Caki2 (cell line): Measurements from ENCODE around the gene ARHGAP1. TPM values are rescaled to one million over a fixed set of nuclear protein-coding genes. Genes with fewer than 3 reads are reported as not detected.

Source experiments
- DNase-seq: peaks from one replicate; pipeline ENCODE4 v3.0.0-alpha.2; 2015; ENCODE audit warnings: low read depth
- in situ Hi-C: cut with HindIII; loops from 2 replicates; pipeline ENCODE4 v1.10.0; 2016; ENCODE audit warnings: low sequenced_read_pairs, low pct_unique_long_range_greater_than_20kb, mixed read lengths
- total RNA-seq: library from RNA; depleted of rRNA; stranded (reverse); fragments of >200 nt; shearing (Covaris generic); gene quantifications from 2 replicates; pipeline ENCODE4 v1.2.3, GENCODE V29; 2014; ENCODE audit warnings: low replicate concordance

ARHGAP1 gene
- total RNA-seq, 1 experiment from 2014 or later, result 9.4 TPM

DNA sequence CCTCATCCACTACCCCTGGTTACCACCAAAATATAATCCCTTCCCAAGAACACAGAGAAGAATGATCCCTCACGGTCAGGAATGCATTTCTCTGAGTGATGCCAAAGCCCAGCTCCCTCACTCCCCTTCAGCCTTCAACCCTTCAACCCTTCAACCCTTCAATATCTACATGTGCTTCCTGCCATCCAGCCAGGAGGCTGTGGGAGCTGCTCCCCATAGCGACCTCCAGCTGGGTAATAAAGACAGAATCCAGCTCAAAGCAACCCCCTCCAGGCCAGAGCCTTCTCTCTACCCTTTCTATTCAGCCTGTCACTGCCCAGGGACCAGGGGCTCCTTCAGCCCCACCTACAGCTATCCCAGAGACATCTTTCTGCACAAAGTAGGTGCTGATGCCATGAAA is 2.7 kb downstream of the ARHGAP1 start:
- no peak for DNase-seq
- in situ Hi-C loops, result no loop called here

DNA sequence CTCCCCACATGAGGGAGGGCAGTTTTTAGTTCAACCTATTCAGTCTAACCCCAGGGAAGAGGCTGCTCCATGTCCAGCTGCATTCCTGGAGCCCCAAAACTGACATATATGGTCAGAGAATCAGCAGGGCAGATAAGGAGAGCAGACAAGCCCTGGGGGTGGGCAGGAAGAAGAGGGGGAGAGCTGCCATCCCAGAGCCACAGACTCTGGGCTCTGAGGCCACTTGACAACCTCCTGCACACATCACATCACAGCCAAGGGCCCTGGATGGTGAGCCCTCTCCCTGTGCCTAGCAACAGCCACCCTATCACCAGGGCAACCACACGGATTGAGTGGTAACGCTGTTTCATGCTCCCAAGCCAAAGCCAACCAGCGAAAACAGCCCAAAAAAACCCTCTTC is 3.1 kb downstream of the ARHGAP1 start:
- in situ Hi-C loops, result no loop called here
- no peak for DNase-seq

DNA sequence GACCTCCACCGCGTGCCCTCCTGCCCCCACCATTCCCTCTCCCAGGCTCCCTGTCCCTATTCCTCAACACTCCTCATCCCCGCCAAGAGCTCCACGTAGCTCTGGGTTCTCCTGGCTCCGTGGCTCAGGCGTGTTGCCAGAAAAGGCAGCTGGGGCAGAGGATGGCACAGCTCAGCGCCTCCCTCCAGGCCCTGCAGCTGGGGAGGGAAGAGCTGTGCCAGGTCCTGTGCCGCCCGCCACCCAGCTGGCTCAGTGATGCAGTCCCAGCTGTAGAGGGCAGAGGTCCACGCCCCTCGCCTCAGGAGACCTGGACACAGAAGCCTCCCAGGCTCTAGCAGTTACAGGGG is 4.2 kb downstream of the ARHGAP1 start:
- in situ Hi-C loops, result no loop called here
- no peak for DNase-seq

DNA sequence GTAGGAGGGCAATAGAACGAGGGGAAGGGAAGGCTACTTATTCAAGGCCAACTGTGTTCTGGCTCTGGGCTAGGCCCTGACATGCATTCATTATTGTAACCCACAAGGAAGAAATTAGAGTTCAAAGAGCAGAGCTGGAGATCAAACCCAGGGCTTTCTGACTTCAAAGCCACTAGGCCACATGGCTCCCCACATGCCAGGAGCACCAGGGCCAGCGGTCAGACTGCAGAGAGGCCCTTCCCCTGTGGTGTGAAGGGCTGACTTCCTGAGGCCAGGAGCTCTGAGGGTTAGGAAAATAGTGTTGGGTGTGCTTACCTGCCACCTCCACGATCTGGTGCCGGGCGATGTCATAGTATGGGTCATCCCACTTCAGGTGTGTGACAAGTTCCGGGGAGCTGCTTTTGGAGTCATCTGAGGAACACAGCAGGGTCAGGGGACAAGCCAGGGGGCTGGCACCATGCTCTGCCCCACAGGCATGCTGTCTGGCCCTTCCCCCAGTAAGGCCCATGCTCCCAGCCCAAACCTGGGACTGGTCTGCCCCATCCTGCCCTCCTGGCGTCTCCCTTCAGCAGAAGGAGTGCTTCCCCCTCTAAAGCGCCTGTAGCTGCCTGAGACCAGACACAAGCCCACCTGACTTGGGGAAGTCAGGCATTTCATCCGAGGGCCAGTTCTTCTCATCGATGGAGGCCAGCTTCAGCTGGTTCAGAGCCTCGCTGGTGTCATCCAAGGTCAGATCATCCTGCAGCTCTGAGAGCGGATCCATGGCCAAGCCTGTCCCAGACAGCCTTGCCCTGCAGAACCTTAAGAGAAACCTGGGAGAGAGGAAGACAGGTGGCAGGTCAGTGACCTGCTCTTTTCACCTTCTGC is 4.8 kb downstream of the ARHGAP1 start:
- no peak for DNase-seq
- in situ Hi-C loops, result no loop called here

DNA sequence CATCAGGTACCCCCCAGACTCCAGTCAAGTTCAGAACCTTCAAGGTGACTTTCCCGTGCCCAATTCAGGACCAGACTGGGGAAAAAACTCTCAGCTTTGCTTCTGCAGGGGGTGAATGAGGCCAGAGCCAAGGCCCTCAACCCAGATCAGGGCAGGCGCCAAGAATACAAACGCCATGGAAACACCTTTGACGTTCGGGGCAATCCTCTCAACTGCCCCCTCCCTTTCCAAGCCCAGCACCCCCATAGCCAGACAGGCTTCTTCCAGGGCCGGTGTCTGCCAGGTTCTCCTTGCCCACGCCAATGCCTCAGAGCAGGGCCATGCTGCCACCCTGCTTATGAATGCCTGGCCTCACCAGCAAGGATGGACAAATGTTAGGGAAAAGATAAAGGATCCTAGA is 5.8 kb downstream of the ARHGAP1 start:
- no peak for DNase-seq
- in situ Hi-C loops, result no loop called here

DNA sequence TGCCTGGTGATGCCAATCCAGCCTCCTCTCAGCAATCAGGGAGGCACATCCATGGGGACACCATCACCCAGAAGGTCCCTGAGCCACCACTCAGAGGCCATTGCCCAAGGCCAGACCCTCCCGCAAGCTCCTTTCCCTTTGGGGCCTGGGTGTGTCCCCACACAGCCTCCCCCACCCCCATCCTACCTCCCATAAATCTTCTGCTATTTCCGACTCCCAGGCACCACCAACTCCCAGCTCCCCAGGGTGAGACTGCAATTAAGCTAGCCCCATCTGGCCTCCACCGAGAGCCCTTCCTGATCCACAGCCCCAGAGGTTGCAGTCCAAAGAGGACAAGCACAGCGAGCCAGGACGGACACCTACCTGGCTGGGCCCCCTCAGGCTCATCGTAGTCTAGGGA is 6.3 kb downstream of the ARHGAP1 start:
- DNase-seq, result no peak
- in situ Hi-C loops, result no loop called here

DNA sequence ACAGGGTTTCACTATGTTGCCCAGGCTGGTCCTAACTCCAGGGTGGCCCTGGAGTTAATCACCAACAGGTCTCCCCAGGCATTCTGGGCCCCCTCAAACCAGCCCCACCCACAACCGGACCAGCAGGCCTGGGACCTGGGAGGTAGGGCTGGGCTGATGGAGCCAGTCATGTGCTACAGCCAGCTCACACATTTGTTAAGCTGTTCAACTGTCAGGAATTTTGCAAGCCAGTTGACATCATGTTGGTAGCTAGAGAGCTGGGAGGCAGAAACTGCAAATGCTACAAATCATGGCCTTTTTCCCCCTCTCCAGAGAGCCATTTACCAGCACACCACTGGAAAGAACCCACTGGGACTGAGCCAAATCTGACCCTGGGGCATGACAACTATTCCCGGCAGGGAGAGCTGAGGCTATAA is 6.8 kb downstream of the ARHGAP1 start:
- in situ Hi-C loops, result no loop called here

DNA sequence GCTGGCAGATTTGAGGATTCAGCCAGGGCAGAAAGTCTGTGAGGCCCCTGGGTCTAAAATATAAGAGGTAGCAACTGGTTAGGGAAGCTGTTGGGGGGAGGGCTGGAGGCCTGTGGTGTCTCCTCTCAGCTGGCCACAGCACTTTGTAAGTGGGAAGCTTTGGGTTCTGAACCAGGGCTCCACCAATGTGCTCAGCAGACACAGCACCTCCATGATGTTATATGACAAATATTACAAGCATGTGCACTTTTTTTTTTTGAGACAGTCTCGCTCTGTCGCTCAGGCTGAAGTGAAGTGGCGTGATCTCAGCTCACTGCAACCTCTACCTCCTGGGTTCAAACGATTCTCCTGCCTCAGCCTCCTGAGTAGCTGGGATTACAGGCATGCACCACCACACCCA is 8.0 kb downstream of the ARHGAP1 start:
- in situ Hi-C loops, result no loop called here
- peak; percentile 57 for DNase-seq

More for the DNA sequence above, 6.8 kb downstream of the ARHGAP1 start:
- peak; percentile 72 for DNase-seq

DNA sequence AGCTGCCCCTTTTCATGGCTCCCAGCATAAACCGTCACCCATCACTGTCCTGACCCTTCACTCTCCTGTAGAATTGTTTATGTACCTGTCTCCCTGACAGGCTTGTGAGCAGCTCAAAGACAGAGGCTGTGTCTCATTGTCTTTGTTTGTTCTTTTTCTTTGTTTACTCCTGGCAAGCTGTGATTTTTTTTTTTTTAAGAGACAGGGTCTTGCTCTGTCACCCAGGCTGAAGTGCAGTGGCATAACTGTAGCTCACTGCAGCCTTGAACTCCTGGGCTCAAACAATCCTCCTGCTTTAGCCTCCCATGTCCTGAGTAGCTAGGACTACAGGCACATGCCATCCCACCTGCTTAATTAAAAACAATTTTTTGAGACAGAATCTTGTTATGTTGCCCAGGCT is 9.7 kb downstream of the ARHGAP1 start:
- DNase-seq, result no peak
- in situ Hi-C loops, result no loop called here

DNA sequence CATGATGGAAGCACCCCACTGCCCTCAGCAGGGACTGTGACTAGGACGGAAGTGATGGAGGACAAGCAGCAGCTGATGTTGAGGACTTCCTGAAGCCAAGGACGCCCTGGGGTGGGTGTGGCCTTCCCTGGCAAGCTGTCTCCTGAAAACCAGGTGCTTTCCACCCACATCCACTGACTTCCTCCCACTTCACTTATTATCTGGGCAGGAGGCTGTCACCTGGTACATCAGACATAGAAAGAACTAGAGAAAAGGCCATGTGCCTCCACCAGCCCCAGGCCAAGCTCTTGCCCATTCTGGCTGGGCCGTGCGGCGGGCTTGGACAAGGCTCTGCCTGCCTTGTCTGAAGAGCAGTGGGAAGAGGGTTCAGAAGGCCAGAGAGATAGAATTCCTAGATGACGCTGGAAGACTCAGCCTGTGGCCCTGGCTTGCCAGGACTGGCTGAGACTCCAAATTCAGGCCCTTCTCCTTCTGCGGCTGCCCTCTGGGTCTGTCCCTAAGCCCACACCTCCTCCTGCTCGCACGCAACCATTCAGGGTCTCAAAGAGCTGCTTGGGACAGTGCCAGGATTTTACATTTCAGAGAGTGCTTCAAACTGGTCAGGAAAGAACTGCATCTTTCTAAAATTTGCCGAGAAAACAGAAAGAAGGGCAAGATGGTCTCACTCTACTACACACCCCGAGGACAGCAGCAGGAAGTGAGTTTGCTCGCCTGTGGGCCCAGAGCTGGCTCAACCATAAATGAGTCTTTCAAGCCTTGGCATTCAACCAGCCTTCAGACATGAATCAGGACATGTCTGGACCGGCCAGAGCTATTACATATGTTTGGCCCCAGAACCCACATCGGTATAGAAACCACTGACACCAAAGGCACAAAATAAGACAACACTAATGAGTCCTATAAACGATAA is 13.3 kb downstream of the ARHGAP1 start:
- in situ Hi-C loops, result no loop called here
- DNase-seq, result no peak

DNA sequence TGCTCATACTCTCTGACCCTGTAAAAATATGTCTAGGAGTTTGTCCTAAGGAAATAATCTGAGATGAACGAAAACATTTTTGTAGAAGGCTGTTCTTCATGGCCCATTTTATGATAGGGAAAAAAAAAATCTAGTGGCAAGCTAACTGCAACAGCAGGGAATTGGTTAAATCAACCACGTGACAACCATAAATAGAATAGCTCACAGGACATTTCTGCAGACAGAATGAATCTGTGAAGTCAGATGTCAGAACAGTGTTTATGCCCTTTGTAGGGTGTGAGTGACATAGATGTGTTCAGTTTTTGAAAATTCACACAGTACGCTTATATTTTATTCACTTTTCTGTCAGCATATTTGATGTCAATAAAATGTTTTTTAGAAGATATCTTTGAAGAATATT is 16.1 kb downstream of the ARHGAP1 start:
- no peak for DNase-seq
- in situ Hi-C loops, result no loop called here

DNA sequence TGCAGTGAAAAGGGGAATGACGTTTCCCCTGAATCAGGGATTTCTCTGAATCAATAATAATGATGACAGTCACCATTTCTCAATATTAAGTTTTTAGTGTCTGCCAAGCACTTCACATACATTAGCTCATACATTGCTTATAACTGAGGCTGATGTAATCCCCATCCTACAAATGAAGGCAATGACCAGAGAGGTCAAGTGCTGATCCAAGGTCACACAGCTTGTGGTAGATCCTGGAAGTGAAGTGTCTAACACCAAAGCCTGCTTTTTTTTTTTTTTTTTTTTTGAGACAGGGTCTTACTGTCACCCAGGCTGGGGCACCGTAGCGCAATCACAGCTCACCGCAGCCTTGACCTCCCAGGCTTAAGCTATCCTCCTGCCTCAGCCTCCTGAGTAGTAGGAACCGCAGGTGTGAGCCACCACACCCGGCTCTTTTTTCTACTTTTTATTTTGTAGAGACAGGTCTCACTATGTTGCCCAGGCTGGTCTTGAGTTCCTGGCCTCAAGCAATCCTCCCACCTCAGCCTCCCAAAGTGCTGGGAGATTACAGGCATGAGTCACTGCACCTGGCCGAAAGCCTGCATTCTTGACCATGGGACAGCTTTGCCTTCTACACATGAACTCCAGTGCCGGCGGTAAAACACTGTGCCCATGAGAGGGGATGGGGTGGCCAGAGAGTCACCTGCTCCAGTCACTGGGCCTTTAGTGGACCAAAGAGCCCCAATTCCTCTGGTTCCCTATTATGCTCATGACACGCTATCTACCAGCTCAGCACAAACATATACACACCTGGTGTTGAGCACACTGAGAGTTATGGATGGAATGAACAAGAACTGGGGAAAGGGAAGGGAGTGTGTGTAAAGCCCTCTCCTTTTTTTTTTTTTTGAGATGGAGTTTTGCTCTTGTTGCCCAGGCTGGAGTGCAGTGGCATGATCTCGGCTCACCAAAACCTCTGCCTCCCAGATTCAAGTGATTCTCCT is 17.4 kb downstream of the ARHGAP1 start:
- DNase-seq, result no peak
- in situ Hi-C loops, result no loop called here

DNA sequence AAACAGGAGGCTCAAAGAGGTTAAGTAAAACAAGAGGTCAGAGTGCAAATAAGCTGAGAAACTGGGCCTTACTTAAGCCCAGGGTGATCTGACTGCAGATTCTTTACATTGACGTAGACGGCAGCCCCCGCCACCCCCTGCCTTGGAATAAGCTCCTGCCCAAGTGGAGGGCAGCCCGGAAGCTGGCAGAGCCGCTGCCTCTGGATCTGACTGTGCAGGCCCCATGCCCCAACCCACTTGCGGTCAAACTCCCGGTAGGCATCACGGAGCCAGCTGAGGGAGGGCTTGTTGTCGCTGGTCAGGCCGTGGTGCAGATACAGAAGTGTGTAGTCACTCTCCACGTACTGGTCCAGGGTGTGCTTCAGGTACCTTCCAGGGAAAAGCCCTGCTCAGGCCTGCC is 18.6 kb downstream of the ARHGAP1 start:
- DNase-seq, result no peak
- in situ Hi-C loops, result no loop called here

DNA sequence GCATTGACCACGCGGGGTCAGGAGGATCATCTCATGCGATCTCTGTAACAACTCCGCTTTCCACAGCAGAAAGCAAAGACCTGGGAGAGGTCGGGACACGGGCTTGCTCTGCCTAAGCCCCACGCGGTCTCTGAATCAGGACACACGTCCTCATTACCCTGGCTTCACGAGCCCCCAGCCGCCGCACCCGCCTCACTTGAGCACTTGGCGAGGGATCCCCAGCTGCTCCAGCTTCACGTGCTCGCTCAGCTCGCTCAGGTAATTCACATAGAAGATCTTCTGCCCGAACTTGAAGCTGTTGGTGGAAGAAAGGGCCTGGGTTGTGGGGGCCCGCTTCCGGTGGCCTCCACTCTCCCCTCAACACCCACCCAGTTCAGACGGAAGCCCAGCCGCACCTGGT is 19.6 kb downstream of the ARHGAP1 start:
- no peak for DNase-seq
- in situ Hi-C loops, result no loop called here

DNA sequence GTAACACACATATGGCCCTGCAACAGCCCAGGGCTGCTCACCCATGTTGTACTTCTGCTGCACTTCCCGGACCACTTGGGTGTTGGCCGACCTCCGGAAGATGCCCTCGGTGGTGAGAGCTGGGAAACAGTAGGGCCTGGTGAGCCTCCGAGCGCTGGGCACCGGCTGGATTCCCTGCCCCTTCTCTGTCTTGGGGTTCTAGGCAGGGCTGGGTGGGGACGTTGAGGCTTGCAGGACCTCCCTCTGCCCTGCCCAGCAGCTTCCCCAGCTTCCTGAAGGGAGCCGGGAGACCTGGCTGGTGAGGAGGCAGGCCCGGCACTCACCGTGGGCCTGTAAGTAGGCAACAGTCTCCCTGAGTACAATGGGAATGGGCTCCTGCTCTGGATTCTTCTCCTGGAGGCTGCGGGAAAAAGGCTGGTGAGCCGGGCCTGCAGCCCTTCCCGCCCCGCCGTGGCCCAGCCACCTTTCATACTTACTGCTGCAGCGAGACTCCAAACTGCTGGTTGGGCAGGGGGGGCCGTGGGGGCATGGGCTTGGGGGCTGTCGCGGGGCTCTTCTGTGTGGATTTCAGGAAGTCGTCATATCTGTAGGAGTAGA is 20.2 kb downstream of the ARHGAP1 start:
- no peak for DNase-seq
- in situ Hi-C loops, result no loop called here

DNA sequence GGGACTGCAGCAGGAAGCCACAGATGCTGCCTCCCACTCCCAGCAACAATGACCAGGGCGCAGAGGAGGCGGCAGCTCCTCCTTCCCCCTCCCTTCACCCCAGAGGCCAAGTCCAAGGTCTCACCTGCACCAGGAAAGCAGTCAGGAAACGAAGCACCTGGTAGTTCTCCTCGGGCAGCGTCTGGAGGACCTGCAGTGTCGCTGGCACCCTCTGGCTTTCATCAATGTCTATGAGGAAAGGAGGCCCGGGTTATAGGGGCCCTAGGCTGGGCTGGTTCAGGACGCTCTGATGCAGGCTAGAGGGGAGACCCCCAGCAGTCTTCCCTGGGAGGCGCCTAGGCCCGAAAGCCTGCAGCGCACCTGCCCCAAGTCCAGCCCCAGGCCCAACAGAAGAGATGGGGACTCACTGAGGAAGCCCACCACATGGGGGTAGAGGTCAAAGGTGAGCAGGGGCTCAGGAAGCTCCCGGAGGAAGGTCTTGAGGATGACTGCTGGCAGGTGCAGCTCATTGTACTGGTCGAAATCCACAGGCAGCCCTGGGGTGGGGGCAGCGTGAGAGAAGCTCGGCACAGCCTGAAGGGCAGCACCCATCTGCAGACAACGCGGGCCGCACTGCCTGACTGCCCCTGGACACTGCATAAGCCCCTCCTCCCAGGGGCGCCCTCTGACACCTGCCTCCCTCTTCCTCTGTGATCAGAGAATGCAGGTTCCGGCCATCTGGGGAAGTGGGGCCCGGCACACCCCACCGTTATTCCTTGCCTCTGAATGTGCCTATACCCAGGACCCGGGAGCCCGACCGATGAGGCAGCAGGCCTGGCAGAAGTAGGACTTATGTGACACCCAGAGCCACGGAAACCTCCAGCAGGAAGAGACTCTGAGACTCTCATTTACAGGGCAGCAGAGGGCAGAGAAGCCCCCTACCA is 20.9 kb downstream of the ARHGAP1 start:
- no peak for DNase-seq
- in situ Hi-C loops, result no loop called here

DNA sequence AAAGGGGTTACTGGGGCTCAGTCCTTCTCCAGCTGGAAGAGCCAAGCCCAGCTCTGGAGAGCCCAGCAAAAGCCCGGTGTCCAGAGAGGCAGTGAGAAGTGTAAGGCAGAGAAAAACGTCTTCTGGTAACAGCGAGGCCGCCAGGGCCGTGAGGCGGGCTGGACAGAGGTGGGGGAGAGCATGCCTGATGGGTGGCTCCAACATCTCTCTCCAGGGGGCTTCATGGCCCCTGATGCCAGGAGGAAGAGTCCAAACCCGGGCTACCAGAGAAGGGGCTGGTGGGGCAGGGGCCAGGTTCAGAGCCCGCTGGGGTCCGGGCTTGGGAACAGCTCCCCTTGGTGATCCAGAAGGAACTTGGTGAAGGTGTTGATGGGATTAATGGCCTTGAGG is 21.7 kb downstream of the ARHGAP1 start:
- in situ Hi-C loops, result no loop called here
- no peak for DNase-seq
